Mammary epithelial cell (primary cell): ENCODE data around the gene RABGAP1L.

Experiments
- CTCF ChIP-seq, 2 donors: IDR thresholded peaks in 1 of 2; conservative IDR thresholded peaks in 1 of 2; 2 replicates each; pipeline ENCODE4 v1.5.1; 2011 to 2012; ENCODE audit warnings: inconsistent platforms in 2 of 2, low read length in 2 of 2, mild to moderate bottlenecking in 2 of 2, control low read depth in 1 of 2, low read depth in 1 of 2; ENCODE audit not compliant: insufficient read depth in 1 of 2; ENCODE audit errors: extremely low read depth in 1 of 2
- EZH2 ChIP-seq: IDR thresholded peaks from 2 replicates; pipeline ENCODE4 v1.6.1; 2012; ENCODE audit warnings: low read length, inconsistent platforms, borderline replicate concordance

GRCh38 chr1:174359454-174359805 lies 200.1 kb downstream of the RABGAP1L start:
- TF ChIP-seq CTCF (conservative IDR thresholded peaks at IDR 0.05 in 1 of 2, IDR thresholded peaks at IDR 0.05 in 1 of 2; ENCODE audit: extremely low read depth in 1 of 2, insufficient read depth in 1 of 2, low read depth in 1 of 2, low read length in 2 of 2): no peak
- TF ChIP-seq EZH2: no peak
